ENCODE data around the gene ST6GAL2.

Gene ST6GAL2

GRCh38 chr2:106825161-106825560, 60.8 kb downstream of the ST6GAL2 start:
- TF ChIP-seq ZNF843 (tag by site-specific recombination; IDR thresholded peaks at IDR 0.05) (no peak), ZNF398 (tag by site-specific recombination; IDR thresholded peaks at IDR 0.05) (no peak), ZXDB (tag by site-specific recombination; IDR thresholded peaks at IDR 0.05) (no peak), ZNF664 (tag by site-specific recombination; IDR thresholded peaks at IDR 0.05) (no peak)
- H3K9me3 ChIP-seq (ENCODE audit: control insufficient read depth, insufficient read depth, low read depth, low read length) = no peaks in the 10 kb centered on the region
- H3K27ac ChIP-seq (ENCODE audit: extremely low read depth, low read depth, low read length) = no peak overlapping the region
- H3K4me3 ChIP-seq (ENCODE audit: low read depth, low read length) = no peak overlapping the region
- POLR2A ChIA-PET = no interaction called here
- H3K4me1 ChIP-seq (ENCODE audit: control insufficient read depth, insufficient read depth, low read length) = no peaks in the 10 kb centered on the region
- no peaks in the 10 kb centered on the region for H3K36me3 ChIP-seq (ENCODE audit: control insufficient read depth in 2 of 2, insufficient read depth in 1 of 2, low read length in 2 of 2)
- CTCF ChIA-PET = no interaction called here

- no peaks in the 10 kb centered on the region for H3K9me3 ChIP-seq (ENCODE audit: control insufficient read depth, insufficient read depth, low read depth, low read length)
- no peaks in the 10 kb centered on the region for H3K36me3 ChIP-seq (ENCODE audit: control insufficient read depth in 2 of 2, insufficient read depth in 1 of 2, low read length in 2 of 2)
- TF ChIP-seq SCRT1 (tag by site-specific recombination; IDR thresholded peaks at IDR 0.05; ENCODE audit: borderline replicate concordance) (no peak), ZSCAN18 (tag by site-specific recombination; IDR thresholded peaks at IDR 0.05) (no peak), ZNF692 (tag by site-specific recombination; IDR thresholded peaks at IDR 0.05) (no peak), ZNF335 (tag by site-specific recombination; conservative IDR thresholded peaks at IDR 0.05) (no peak), ZBTB11 (tag by site-specific recombination; conservative IDR thresholded peaks at IDR 0.05; ENCODE audit: low read depth) (no peak), ZNF548 (tag by site-specific recombination; IDR thresholded peaks at IDR 0.05) (no peak), ZBTB48 (tag by site-specific recombination; IDR thresholded peaks at IDR 0.05) (no peak), ZNF629 (tag by site-specific recombination; IDR thresholded peaks at IDR 0.05) (no peak), ZNF626 (tag by site-specific recombination; IDR thresholded peaks at IDR 0.05) (no peak), ZNF416 (tag by site-specific recombination; IDR thresholded peaks at IDR 0.05) (no peak), RBAK (tag by site-specific recombination; IDR thresholded peaks at IDR 0.05) (no peak), ZNF354C (tag by site-specific recombination; IDR thresholded peaks at IDR 0.05; ENCODE audit: borderline replicate concordance, low read depth) (no peak), EGR2 (tag by site-specific recombination; IDR thresholded peaks at IDR 0.05; ENCODE audit: low read depth) (no peak), YY2 (tag by site-specific recombination; IDR thresholded peaks at IDR 0.05) (no peak), ZNF16 (tag by site-specific recombination; IDR thresholded peaks at IDR 0.05; ENCODE audit: low read depth) (no peak), ZNF394 (tag by site-specific recombination; IDR thresholded peaks at IDR 0.05; ENCODE audit: borderline replicate concordance) (no peak)
- ChIA-PET POLR2A (no interaction called here), CTCF (no interaction called here)
- H3K27ac ChIP-seq (ENCODE audit: extremely low read depth, low read depth, low read length) = no peak overlapping the region
- H3K4me3 ChIP-seq (ENCODE audit: low read depth, low read length) = no peak overlapping the region
- no peaks in the 10 kb centered on the region for H3K4me1 ChIP-seq (ENCODE audit: control insufficient read depth, insufficient read depth, low read length)
Observed at GRCh38 chr2:106816974-106817373, 69.0 kb downstream of the ST6GAL2 start.
